CD4-positive, CD25-positive, alpha-beta regulatory T cell (primary cell): ENCODE data around the gene C1GALT1. TPM values are rescaled to one million over a fixed set of nuclear protein-coding genes. Genes with fewer than 3 reads are reported as not detected.
A peak's percentile ranks its signal among the peaks of the same experiment; 100 is the strongest.

Experiments
- ATAC-seq, 2 donors: fragments of 150-1000 bp; cut with Tn5 transposase; one replicate each; pipeline ENCODE4 v1.10.0; 2021; ENCODE audit warnings: low read depth in 2 of 2, moderate number of reproducible peaks in 2 of 2, moderate library complexity in 1 of 2
- DNase-seq, 3 donors: peaks; one replicate each; pipeline versions ENCODE4 v3.0.0 to v3.0.0-alpha.2; 2012 to 2022; ENCODE audit warnings: mixed read lengths in 1 of 3
- H3K27ac ChIP-seq: one replicate; pipeline ENCODE4 v1.7.0; 2013; ENCODE audit warnings: mild to moderate bottlenecking, low read length; ENCODE audit not compliant: insufficient read depth, poor library complexity, severe bottlenecking
- H3K27me3 ChIP-seq: one replicate; pipeline ENCODE4 v1.7.0; 2013; ENCODE audit warnings: low read length; ENCODE audit not compliant: control insufficient read depth, insufficient read depth
- H3K36me3 ChIP-seq: one replicate; pipeline ENCODE4 v1.7.0; 2013; ENCODE audit warnings: mild to moderate bottlenecking, low read length, moderate library complexity; ENCODE audit not compliant: control insufficient read depth, insufficient read depth
- H3K4me1 ChIP-seq: 2 replicates; pipeline ENCODE4 v1.7.0; 2013; ENCODE audit warnings: mild to moderate bottlenecking, low read length; ENCODE audit not compliant: insufficient read depth, control insufficient read depth, poor library complexity, severe bottlenecking
- H3K4me3 ChIP-seq: one replicate; pipeline ENCODE4 v1.7.0; 2013; ENCODE audit warnings: low read depth, mild to moderate bottlenecking, low read length, moderate library complexity
- H3K9me3 ChIP-seq, 2 experiments: 1 replicate in 1 of 2; 2 replicates in 1 of 2; pipeline ENCODE4 v1.7.0; 2013; ENCODE audit warnings: low read length in 2 of 2, mild to moderate bottlenecking in 1 of 2, moderate library complexity in 1 of 2; ENCODE audit not compliant: control insufficient read depth in 2 of 2
- H3K27ac Mint-ChIP-seq, 3 donors: one replicate each; pipeline ENCODE4 v1.8.0; 2020 to 2022; ENCODE audit warnings: mild to moderate bottlenecking in 3 of 3, mixed read lengths in 3 of 3, moderate library complexity in 2 of 3
- H3K27me3 Mint-ChIP-seq: one replicate; pipeline ENCODE4 v1.8.0; 2022; ENCODE audit warnings: mild to moderate bottlenecking, mixed read lengths
- H3K36me3 Mint-ChIP-seq: one replicate; pipeline ENCODE4 v1.8.0; 2020; ENCODE audit warnings: mixed read lengths
- H3K4me1 Mint-ChIP-seq, 4 donors: one replicate each; pipeline ENCODE4 v1.8.0; 2020 to 2022; ENCODE audit warnings: mixed read lengths in 4 of 4, mild to moderate bottlenecking in 1 of 4
- H3K4me3 Mint-ChIP-seq, 4 donors: one replicate each; pipeline ENCODE4 v1.8.0; 2020 to 2022; ENCODE audit warnings: mild to moderate bottlenecking in 4 of 4, mixed read lengths in 4 of 4, moderate library complexity in 3 of 4
- H3K9me3 Mint-ChIP-seq, 7 donors: one replicate each; pipeline ENCODE4 v1.8.0; 2020 to 2022; ENCODE audit warnings: mixed read lengths in 7 of 7, mild to moderate bottlenecking in 3 of 7, moderate library complexity in 2 of 7
- polyA plus RNA-seq, 4 donors: library from polyadenylated mRNA; unstranded; fragments of 300-500 nt; fragmentation: Illumina TruSeq; gene quantifications; one replicate each; pipeline ENCODE4 v1.2.3, GENCODE V29; 2021
- total RNA-seq: library from RNA; stranded (reverse); gene quantifications from one replicate; pipeline ENCODE4 v1.2.3, GENCODE V29; 2022

C1GALT1 gene
- total and polyA plus RNA-seq, 5 donors from 2014 or later: 31.5 to 36.8 (median 35.6) TPM

DNA sequence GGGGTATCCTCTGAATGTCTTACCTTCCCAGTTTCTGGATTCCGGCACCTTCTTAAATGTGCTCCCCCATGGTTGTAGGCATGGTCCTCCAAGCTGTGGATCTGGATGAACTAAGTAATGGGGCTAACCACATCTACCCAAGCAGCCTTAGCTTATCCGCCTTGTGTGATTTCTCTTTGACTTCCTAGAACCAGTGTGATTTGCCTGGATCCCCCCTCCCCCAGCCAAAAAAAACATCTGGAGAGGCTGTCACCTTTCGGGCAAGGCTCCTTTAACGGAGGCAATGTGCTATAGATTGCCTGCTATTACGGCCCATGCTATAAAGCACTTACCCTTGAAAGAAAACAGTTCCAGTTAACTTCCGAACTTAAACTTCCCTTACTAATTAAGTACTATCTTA, 33.9 kb downstream of the C1GALT1 start:
- Histone ChIP-seq H3K27ac (no peak overlapping the region), H3K9me3 (no peaks in the 10 kb centered on the region), H3K36me3 (peaks cover 21% of the 10 kb centered on the region), H3K4me1 (no peaks in the 10 kb centered on the region), H3K27me3 (no peaks in the 10 kb centered on the region), H3K4me3 (no peak overlapping the region)
- H3K27me3 Mint-ChIP-seq: no peaks in the 10 kb centered on the region
- peaks cover 33% of the 10 kb centered on the region for H3K36me3 Mint-ChIP-seq
- H3K4me1 Mint-ChIP-seq: peaks cover 16 to 35% (median 25%) of the 10 kb centered on the region in 4 donors
- ATAC-seq: no peak
- H3K4me3 Mint-ChIP-seq: no peak overlapping the region
- H3K9me3 Mint-ChIP-seq: peaks cover 0 to 3% (median 0%) of the 10 kb centered on the region in 7 donors
- no peak overlapping the region for H3K27ac Mint-ChIP-seq
- DNase-seq: no peak

DNA sequence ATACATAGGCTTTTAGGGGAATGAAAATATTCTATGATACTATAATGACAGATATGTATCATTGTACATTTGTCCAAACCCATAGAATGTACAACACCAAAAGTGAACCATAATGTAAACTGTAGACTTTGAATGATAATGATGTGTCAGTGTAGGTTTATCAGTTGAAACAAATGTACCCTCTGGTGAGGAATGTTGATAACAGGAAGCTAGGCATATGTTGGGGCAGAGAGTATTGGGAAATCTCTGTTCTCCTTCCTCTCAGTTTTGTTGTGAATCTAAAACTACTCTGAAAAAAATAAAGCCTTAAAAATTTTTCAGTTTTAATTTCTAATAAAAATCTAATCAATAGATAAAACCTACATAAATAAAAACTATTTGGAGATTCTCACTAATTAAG, 36.9 kb downstream of the C1GALT1 start:
- ATAC-seq: no peak
- Mint-ChIP-seq H3K4me3 (no peak overlapping the region), H3K9me3 (peaks cover 0 to 3% (median 0%) of the 10 kb centered on the region in 7 donors), H3K27me3 (no peaks in the 10 kb centered on the region), H3K36me3 (peaks cover 28% of the 10 kb centered on the region), H3K27ac (peak overlapping the region in 1 of 3 donors; percentile 14), H3K4me1 (peaks cover 8 to 40% (median 23%) of the 10 kb centered on the region in 4 donors)
- Histone ChIP-seq H3K4me3 (no peak overlapping the region), H3K4me1 (no peaks in the 10 kb centered on the region), H3K9me3 (no peaks in the 10 kb centered on the region), H3K27ac (no peak overlapping the region), H3K36me3 (peaks cover 25% of the 10 kb centered on the region), H3K27me3 (no peaks in the 10 kb centered on the region)
- no peak for DNase-seq

DNA sequence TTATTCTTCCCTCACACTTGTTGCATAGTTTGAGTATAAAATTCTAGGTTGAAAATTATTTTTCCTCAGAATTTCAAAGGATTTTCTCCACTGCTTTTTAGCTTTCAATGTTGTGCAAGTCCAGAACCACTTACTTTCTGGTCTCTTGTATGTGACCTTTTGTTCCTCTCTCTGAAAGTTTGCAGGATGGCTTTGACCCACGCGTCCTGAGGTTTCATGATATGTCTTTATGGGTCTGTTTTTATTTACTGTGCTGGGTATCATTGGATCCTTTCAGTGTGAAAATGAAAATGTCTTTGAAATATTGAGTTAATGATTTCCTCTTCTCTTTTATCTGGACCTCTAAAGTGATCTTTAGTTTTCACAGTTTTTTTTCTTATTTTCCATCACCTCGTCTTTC, 38.5 kb downstream of the C1GALT1 start:
- H3K36me3 Mint-ChIP-seq: peaks cover 27% of the 10 kb centered on the region
- ATAC-seq: no peak
- no peak overlapping the region for H3K27ac ChIP-seq
- H3K36me3 ChIP-seq: peaks cover 10% of the 10 kb centered on the region
- H3K4me3 Mint-ChIP-seq: no peak overlapping the region
- no peak for DNase-seq
- peak overlapping the region in 2 of 3 donors; percentile 17 to 23 for H3K27ac Mint-ChIP-seq
- no peaks in the 10 kb centered on the region for H3K27me3 ChIP-seq
- H3K4me1 ChIP-seq: no peaks in the 10 kb centered on the region
- no peaks in the 10 kb centered on the region for H3K27me3 Mint-ChIP-seq
- H3K9me3 Mint-ChIP-seq: peaks cover 0 to 3% (median 0%) of the 10 kb centered on the region in 7 donors
- H3K9me3 ChIP-seq: no peaks in the 10 kb centered on the region
- peaks cover 14 to 34% (median 26%) of the 10 kb centered on the region in 4 donors for H3K4me1 Mint-ChIP-seq
- H3K4me3 ChIP-seq: no peak overlapping the region

- H3K27ac ChIP-seq: no peak overlapping the region
- Mint-ChIP-seq H3K27me3 (no peaks in the 10 kb centered on the region), H3K4me1 (peaks cover 14 to 32% (median 25%) of the 10 kb centered on the region in 4 donors), H3K9me3 (peaks cover 0 to 3% (median 0%) of the 10 kb centered on the region in 7 donors), H3K36me3 (peaks cover 30% of the 10 kb centered on the region), H3K27ac (no peak overlapping the region), H3K4me3 (no peak overlapping the region)
- H3K9me3 ChIP-seq: no peaks in the 10 kb centered on the region
- H3K4me3 ChIP-seq: no peak overlapping the region
- ATAC-seq: no peak
- H3K4me1 ChIP-seq: no peaks in the 10 kb centered on the region
- H3K36me3 ChIP-seq: peaks cover 7% of the 10 kb centered on the region
- DNase-seq: no peak
- no peaks in the 10 kb centered on the region for H3K27me3 ChIP-seq
These were observed 39.3 kb downstream of the C1GALT1 start for GRCh38 chr7:7221599-7222038.

DNA sequence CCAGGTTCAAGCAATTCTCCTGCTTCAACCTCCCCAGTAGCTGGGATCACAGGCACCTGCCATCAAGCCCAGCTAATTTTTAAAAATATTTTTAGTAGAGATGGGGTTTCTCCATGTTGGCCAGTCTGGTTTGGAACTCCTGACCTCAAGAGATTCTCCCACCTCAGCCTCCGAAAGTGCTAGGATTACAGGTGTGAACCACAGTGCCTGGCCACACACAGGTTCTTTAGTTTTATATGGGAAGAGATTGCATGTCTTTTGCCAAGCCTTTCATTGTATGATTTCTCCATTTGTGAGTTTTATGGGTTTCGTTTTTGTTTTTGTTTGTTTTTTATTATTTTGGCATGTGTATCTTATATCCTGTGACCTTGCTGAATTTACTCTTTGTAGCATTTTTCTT, 40.9 kb downstream of the C1GALT1 start:
- Mint-ChIP-seq H3K4me1 (peaks cover 14 to 25% (median 18%) of the 10 kb centered on the region in 4 donors), H3K27ac (no peak overlapping the region), H3K36me3 (peaks cover 20% of the 10 kb centered on the region), H3K4me3 (no peak overlapping the region), H3K9me3 (peaks cover 0 to under 1% (median 0%) of the 10 kb centered on the region in 7 donors), H3K27me3 (no peaks in the 10 kb centered on the region)
- Histone ChIP-seq H3K4me1 (no peaks in the 10 kb centered on the region), H3K4me3 (no peak overlapping the region), H3K9me3 (no peaks in the 10 kb centered on the region), H3K27ac (no peak overlapping the region), H3K27me3 (no peaks in the 10 kb centered on the region), H3K36me3 (peaks cover 7% of the 10 kb centered on the region)
- DNase-seq (no peak), ATAC-seq (no peak)

DNA sequence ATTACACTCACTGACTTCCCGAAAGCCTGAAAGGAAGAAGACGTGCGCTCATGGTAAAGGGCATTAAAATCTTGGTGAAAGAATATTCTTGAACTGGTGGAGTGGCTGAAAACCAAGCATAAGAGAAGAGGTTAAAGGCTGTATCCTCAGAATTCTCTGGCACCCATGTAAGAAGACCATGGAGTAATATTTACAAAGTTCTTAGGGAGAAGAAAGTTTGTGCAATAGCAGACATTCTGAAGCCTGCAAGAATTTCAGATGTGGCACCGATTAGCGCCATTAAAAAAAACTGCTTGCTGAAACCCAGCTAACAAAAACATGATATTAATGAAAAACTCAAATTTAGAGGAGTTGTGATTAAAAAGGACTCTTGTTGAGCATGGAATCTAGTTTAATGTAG, 44.1 kb downstream of the C1GALT1 start:
- Mint-ChIP-seq H3K9me3 (peaks cover 0 to 9% (median 6%) of the 10 kb centered on the region in 7 donors), H3K27me3 (no peaks in the 10 kb centered on the region), H3K4me1 (peaks cover 8 to 27% (median 18%) of the 10 kb centered on the region in 4 donors), H3K27ac (no peak overlapping the region), H3K36me3 (peaks cover 29% of the 10 kb centered on the region), H3K4me3 (no peak overlapping the region)
- H3K4me1 ChIP-seq: no peaks in the 10 kb centered on the region
- no peak overlapping the region for H3K27ac ChIP-seq
- no peak for DNase-seq
- H3K27me3 ChIP-seq: no peaks in the 10 kb centered on the region
- no peak overlapping the region for H3K4me3 ChIP-seq
- peaks cover 10% of the 10 kb centered on the region for H3K36me3 ChIP-seq
- H3K9me3 ChIP-seq: peaks cover 0 to 8% of the 10 kb centered on the region in 2 experiments
- no peak for ATAC-seq

GRCh38 chr7:7228472-7228871, 46.1 kb downstream of the C1GALT1 start:
- no peaks in the 10 kb centered on the region for H3K27me3 ChIP-seq
- Mint-ChIP-seq H3K9me3 (peaks cover 0 to 11% (median 9%) of the 10 kb centered on the region in 7 donors), H3K4me1 (peaks cover 18 to 30% (median 22%) of the 10 kb centered on the region in 4 donors), H3K4me3 (no peak overlapping the region), H3K36me3 (peaks cover 34% of the 10 kb centered on the region), H3K27ac (no peak overlapping the region), H3K27me3 (no peaks in the 10 kb centered on the region)
- H3K36me3 ChIP-seq: peaks cover 6% of the 10 kb centered on the region
- peaks cover 0 to 12% of the 10 kb centered on the region in 2 experiments for H3K9me3 ChIP-seq
- H3K4me3 ChIP-seq: no peak overlapping the region
- H3K27ac ChIP-seq: no peak overlapping the region
- H3K4me1 ChIP-seq: no peaks in the 10 kb centered on the region
- ATAC-seq (no peak), DNase-seq (no peak)

GRCh38 chr7:7228967-7229366, 46.6 kb downstream of the C1GALT1 start:
- Histone ChIP-seq H3K4me1 (no peaks in the 10 kb centered on the region), H3K4me3 (no peak overlapping the region), H3K27me3 (no peaks in the 10 kb centered on the region), H3K9me3 (peaks cover 0 to 12% of the 10 kb centered on the region in 2 experiments), H3K36me3 (peaks cover 6% of the 10 kb centered on the region), H3K27ac (no peak overlapping the region)
- Mint-ChIP-seq H3K27me3 (no peaks in the 10 kb centered on the region), H3K27ac (no peak overlapping the region), H3K36me3 (peaks cover 34% of the 10 kb centered on the region), H3K4me1 (peaks cover 16 to 27% (median 21%) of the 10 kb centered on the region in 4 donors), H3K4me3 (no peak overlapping the region), H3K9me3 (peaks cover 0 to 11% (median 9%) of the 10 kb centered on the region in 7 donors)
- no peak for ATAC-seq
- DNase-seq: no peak
